ENCODE data around the gene SLC28A3. TPM values are rescaled to one million over a fixed set of nuclear protein-coding genes. Genes with fewer than 3 reads are reported as not detected.
"Not testable (repeated sequence)": the region's sequence is repeated elsewhere in the genome, so short reads cannot be mapped to it uniquely, and the experiment has no call there.

Gene SLC28A3
- total and polyA plus RNA-seq, 2 donors (not counting 3 experiments of a cell fraction or from before 2014, with no cell fraction given), result not detected

- no TSS peak for BruUV-seq (replicated peaks)
- DNase-seq (ENCODE audit: low read depth, low spot score) (no peak), FAIRE-seq (no peak)
- no peaks in the 10 kb centered on the region for H3K4me1 ChIP-seq (ENCODE audit: control insufficient read depth, extremely low read depth, insufficient read depth, low read length)
- no peaks in the 10 kb centered on the region for H3K9me3 ChIP-seq (replicated peaks; ENCODE audit: control insufficient read depth, insufficient read depth, low read length)
- H3K27me3 ChIP-seq (ENCODE audit: control insufficient read depth in 2 of 2, insufficient read depth in 2 of 2, low read length in 2 of 2), result no peaks in the 10 kb centered on the region
- no peak overlapping the region for H3K4me3 ChIP-seq (replicated peaks in 1 of 3; ENCODE audit: insufficient read depth in 1 of 3, low read depth in 1 of 3, low read length in 3 of 3)
- no peaks in the 10 kb centered on the region for H3K79me2 ChIP-seq (ENCODE audit: control insufficient read depth, insufficient read depth, low read length)
- TF ChIP-seq JUN (IDR thresholded peaks at IDR 0.05; ENCODE audit: borderline replicate concordance, insufficient read depth, insufficient read length, low read depth) (no peak), POLR2AphosphoS5 (IDR thresholded peaks at IDR 0.05; ENCODE audit: insufficient read depth, low read depth, low read length) (no peak), GATA2 (IDR thresholded peaks at IDR 0.05; ENCODE audit: insufficient read depth, insufficient read length, low read depth, low read length) (no peak), FOS (IDR thresholded peaks at IDR 0.05; ENCODE audit: borderline replicate concordance, insufficient read depth, low read length) (no peak), POLR2A (IDR thresholded peaks at IDR 0.05; ENCODE audit: low read depth, low read length) (no peak), MAX (IDR thresholded peaks at IDR 0.05; ENCODE audit: insufficient read depth, insufficient read length) (no peak), EZH2 (IDR thresholded peaks at IDR 0.05; ENCODE audit: borderline replicate concordance, low read depth, low read length, severe bottlenecking) (no peak), CTCF (IDR thresholded peaks at IDR 0.05; ENCODE audit: extremely low read depth in 1 of 2, insufficient read depth in 1 of 2, low read depth in 1 of 2, low read length in 2 of 2) (no peak), MYC (IDR thresholded peaks at IDR 0.05; ENCODE audit: low read depth, low read length) (no peak)
- no peak overlapping the region for H2AFZ ChIP-seq (ENCODE audit: low read depth, low read length)
- H4K20me1 ChIP-seq (replicated peaks; ENCODE audit: control insufficient read depth, extremely low read depth, insufficient read depth, low read length), result no peaks in the 10 kb centered on the region
- POLR2A ChIA-PET, result no interaction called here
- no peak overlapping the region for H3K27ac ChIP-seq (ENCODE audit: insufficient read depth, low read depth, low read length)
- CTCF ChIA-PET, result no interaction called here
- intact Hi-C loops (cut with micrococcal nuclease) (no loop called here), dilution Hi-C loops (cut with MboI; ENCODE audit: extremely low pct_ligation_motif_present, low sequenced_read_pairs) (no loop called here)
- H3K9me1 ChIP-seq (replicated peaks; ENCODE audit: control insufficient read depth, extremely low read depth, insufficient read depth, low read length), result no peaks in the 10 kb centered on the region
- H3K9ac ChIP-seq (replicated peaks; ENCODE audit: extremely low read depth, insufficient read depth, low read length), result no peak overlapping the region
- H3K4me2 ChIP-seq (ENCODE audit: insufficient read depth, low read length), result no peak overlapping the region
- no peaks in the 10 kb centered on the region for H3K36me3 ChIP-seq (ENCODE audit: control insufficient read depth in 2 of 2, extremely low read depth in 1 of 2, insufficient read depth in 2 of 2, low read length in 2 of 2)
Observed at GRCh38 chr9:84368601-84369000, 28.0 kb upstream of the SLC28A3 start.

- intact Hi-C loops (cut with micrococcal nuclease), result not testable (repeated sequence)
Observed at GRCh38 chr9:84367726-84368125, 27.2 kb upstream of the SLC28A3 start.

More at GRCh38 chr9:84367726-84368125, 27.2 kb upstream of the SLC28A3 start:
- H3K27ac ChIP-seq (ENCODE audit: insufficient read depth, low read depth, low read length); H3K4me1 ChIP-seq (ENCODE audit: control insufficient read depth, extremely low read depth, insufficient read depth, low read length); dilution Hi-C loops (cut with MboI; ENCODE audit: extremely low pct_ligation_motif_present, low sequenced_read_pairs); CTCF ChIA-PET; H3K9ac ChIP-seq (replicated peaks; ENCODE audit: extremely low read depth, insufficient read depth, low read length); H3K9me1 ChIP-seq (replicated peaks; ENCODE audit: control insufficient read depth, extremely low read depth, insufficient read depth, low read length); H2AFZ ChIP-seq (ENCODE audit: low read depth, low read length); H3K9me3 ChIP-seq (replicated peaks; ENCODE audit: control insufficient read depth, insufficient read depth, low read length); H3K79me2 ChIP-seq (ENCODE audit: control insufficient read depth, insufficient read depth, low read length); H4K20me1 ChIP-seq (replicated peaks; ENCODE audit: control insufficient read depth, extremely low read depth, insufficient read depth, low read length); POLR2A ChIA-PET; H3K4me3 ChIP-seq (replicated peaks in 1 of 3; ENCODE audit: insufficient read depth in 1 of 3, low read depth in 1 of 3, low read length in 3 of 3); H3K27me3 ChIP-seq (ENCODE audit: control insufficient read depth in 2 of 2, insufficient read depth in 2 of 2, low read length in 2 of 2); H3K4me2 ChIP-seq (ENCODE audit: insufficient read depth, low read length); BruUV-seq (replicated peaks); FAIRE-seq; DNase-seq (ENCODE audit: low read depth, low spot score); H3K36me3 ChIP-seq (ENCODE audit: control insufficient read depth in 2 of 2, extremely low read depth in 1 of 2, insufficient read depth in 2 of 2, low read length in 2 of 2): not testable (repeated sequence)
